ENCODE measurements around the gene SCAND1.
A peak's percentile ranks its signal among the peaks of the same experiment; 100 is the strongest.
"Not testable (repeated sequence)": the region's sequence is repeated elsewhere in the genome, so short reads cannot be mapped to it uniquely, and the experiment has no call there.

Gene SCAND1

DNA sequence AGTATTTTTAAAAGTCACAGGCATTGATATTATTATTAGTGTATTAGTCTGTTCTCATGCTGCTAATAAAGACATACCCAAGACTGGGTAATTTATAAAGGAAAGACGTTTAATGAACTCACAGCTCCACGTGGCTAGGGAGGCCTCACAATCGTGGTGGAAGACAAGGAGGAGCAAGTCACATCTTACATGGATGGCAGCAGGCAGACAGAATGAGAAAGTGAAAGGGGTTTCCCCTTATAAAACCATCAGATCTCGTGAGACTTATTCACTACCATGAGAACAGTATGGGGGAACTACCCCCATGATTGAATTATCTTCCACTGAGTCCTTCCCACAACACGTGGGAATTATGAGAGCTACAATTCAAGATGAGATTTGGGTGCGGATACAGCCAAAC, 5.0 kb upstream of the SCAND1 start:
- not testable (repeated sequence) for DNase-seq (ENCODE audit: low read depth)

DNA sequence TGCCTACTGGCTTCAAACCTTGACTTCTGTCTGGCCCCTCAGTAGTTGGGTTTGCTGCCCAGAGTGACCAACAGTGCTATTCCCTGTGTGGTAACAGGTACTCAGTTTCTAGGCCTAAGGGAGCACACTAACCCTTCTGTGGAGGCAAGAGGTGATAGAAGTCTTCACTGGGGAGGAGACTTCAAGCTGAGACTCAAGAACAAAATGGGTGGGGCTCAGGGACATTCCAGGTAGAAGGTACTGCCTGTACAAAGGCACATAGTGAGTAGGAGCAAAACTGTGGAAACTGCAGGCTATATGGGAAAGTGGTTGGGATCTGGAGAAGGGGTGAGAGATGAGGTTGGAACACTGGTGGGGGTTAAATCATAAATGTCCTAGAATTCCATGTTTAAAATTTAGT, 2.3 kb upstream of the SCAND1 start:
- DNase-seq (ENCODE audit: low read depth): no peak

DNA sequence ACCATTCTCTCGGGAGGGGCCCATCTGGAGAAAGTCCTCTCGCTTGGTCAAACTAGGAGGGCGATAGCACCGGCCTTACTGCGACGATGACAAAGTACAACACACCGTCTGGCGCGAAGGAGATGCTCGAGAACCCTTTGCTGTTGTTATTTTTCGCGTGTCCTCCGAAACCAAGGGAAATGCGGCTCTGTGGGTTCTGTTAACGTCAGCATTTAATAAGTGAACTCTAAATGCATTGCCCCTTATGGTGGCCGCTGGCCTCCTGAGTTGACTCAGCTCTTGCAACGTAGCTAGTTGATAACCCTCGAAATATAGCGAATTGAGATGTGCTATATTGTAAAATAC, 577 bp upstream of the SCAND1 start:
- DNase-seq (ENCODE audit: low read depth): no peak

DNA sequence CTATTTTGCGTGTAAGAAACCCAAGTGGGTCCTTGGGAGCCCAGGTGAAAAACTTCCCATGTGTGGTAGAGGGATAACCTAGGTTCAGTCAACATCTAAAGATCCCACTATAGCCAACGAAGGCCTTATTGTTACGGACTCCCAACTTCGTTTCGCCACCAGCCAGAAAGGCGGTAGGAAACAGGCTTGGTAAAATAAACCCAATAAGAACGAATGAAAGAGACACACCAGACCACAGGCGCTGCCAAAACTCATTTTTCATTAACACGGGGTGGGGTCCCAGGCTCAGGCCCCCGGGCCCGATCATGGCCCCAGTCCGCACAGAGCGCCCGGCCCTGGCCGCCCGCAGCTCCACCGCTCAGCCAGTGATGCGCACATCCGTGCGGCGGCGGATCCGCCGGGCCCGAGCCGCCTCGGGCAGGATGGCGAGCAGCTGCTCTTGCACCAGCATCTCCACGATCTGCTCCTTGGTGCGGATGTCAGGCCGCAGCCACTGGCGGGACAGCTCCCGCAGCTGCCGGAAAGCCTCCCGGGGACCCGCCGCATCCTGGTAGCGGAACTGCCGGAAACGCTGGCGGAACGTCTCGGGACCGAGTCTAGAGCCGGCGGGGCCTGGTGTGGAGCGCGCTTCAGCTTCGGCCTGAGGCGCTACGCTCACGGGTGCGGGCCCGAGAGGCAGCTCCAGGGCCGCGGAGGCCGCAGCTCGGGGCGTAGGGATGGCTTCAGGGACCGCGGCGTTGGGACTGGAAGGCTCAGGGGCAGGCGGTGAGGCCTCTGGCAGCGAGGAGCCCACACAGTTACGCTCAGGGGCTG, 709 bp downstream of the SCAND1 start:
- DNase-seq (ENCODE audit: low read depth): peak; percentile 61

DNA sequence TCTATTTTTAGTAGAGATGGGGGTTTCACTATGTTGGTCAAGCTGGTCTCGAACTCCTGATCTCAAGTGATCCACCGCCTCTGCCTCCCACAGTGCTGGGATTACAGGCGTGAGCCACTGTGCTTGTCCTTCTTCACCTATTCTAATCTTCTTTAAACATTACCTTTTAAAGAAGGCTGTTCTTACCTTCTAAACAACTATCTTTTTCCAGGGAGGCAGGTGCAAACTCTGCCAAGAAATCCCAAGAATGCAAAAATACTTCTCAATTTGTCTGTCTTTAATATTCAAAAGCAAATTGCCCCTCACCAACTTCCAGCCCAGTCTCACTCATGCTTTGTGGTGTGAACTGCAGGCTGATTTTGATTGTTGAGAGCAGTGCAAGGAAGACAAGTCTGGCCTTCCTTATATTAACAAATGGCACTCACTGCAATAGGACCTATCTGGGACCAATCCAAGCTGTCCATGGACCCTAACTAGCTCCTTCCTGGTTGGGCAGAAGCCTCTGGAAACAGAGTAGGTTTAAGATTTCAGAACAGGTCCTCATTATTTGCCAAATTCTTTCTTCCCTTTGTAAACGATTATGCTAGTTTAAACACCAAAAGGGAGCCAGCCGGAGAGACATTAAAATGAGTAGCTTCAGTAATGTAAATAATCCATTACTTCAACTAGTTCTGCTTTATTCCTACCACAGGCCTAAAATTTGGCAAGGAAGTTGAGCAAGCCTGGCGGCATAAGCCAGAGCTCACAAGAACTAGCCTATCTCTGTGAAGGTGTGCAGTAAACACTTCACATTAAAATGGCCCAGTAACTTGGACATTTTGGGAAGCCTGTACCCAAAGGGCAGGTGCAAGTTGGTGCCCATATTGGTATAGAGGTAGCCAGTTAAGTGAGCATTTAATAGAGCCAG, 1.6 kb downstream of the SCAND1 start:
- no peak for DNase-seq (ENCODE audit: low read depth)

DNA sequence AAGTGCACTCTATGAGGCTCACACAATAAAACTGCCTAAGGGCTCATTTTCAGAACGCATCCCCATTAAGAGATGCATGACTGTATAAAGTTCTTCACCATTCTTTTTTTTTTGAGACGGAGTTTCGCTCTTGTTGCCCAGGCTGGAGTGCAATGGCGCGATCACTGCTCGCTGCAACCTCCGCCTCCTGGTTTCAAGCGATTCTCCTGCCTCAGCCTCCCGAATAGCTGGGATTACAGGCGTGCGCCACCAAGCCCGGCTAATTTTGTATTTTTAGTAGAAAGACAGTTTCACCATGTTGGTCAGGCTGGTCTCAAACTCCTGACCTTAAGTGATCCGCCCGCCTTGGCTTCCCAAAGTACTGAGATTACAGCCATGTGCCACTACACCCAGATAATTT, 2.2 kb downstream of the SCAND1 start:
- DNase-seq (ENCODE audit: low read depth): not testable (repeated sequence)

DNA sequence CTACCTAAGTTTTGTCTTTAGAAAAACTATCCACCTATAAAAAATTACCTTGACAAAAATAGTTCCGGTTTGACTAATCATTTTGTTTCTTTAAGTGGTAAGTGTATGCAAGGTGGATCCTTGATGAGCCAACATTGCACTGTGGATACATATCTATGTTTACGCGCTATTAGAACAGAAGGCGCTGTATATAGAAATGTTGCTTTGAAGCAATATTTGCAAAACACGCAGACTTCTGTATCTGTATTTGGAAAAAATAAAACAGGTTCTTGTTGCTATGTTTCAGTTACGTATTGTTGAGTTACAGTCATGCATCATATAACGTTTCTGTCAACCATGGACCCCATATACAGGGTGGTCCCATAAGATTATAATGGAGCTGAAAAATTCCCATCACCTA, 4.2 kb downstream of the SCAND1 start:
- no peak for DNase-seq (ENCODE audit: low read depth)

DNA sequence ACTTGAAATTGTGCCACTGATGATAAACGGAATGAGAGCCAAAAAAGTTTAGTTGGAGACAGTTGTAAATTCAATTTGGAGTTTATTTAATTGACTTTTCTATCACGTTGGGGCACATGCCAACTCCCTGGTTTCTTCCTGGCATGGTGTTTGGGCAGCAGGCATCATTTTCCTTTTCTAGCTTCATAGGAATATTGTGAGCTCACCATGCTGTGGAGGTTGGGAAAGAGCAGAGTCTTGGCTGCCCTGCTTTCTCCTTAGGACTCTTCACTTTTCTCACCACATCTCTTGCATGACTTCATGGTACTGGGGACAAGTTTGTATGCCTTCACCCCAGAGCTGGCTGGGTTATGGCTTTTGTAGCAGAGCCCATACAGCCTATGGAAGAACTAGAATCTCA, 6.4 kb downstream of the SCAND1 start:
- no peak for DNase-seq (ENCODE audit: low read depth)

DNA sequence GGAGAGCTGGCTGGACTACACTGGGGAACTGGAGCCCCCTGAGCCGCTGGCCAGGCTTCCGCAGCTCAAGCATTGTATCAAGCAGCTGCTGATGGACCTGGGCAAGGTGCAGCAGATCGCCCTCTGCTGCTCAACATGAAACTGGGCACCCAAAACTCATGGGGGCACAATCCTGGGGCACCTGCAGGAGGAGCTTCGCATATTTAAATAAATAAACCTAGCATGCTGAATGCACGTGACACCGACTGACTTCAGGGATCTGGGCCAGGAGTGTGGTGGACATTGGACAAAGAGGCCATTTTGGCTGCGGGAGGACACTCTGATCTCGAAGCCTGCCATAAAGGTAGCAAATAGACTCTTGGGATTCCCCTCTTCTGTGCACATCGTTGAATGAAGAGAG, 6.8 kb downstream of the SCAND1 start:
- DNase-seq (ENCODE audit: low read depth): no peak

DNA sequence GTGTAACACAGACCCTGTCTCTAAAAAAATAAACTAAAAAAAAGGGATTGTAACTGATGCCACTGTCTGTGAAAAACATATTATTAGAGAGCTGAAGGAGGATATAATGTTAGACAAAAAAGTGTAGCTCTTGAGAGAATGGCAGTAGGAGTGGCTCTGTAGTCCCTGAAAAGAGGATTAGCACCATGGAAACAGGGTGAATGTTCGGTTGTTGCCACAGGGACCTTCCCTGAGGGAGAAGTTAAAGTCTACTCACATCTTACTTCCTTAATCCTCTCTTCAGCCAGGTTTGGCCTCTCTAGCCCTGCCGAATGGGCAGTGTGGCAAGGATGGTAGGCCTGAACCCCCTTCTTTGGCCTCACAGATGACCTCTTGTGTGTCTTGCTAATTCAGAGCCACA, 12.1 kb downstream of the SCAND1 start:
- DNase-seq (ENCODE audit: low read depth): no peak

DNA sequence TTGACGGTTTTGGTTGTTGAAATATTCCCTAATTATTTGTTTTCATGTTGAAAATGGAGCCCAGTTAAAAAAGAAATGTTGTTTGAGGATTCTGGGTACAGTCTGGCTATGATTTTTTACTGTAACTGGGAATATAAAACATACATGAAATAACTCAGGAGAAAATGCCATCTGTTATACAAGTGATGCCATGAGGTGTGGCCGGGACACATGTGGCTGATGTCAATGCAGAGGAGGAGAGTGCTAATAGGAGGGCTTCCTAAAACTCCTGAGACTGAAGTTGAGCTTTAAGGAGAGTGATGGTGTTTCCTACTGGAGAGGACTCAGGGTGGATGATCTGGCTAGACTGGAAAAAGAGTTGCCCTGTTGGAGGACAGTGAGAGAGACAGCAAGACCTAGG, 12.7 kb downstream of the SCAND1 start:
- DNase-seq (ENCODE audit: low read depth): no peak

DNA sequence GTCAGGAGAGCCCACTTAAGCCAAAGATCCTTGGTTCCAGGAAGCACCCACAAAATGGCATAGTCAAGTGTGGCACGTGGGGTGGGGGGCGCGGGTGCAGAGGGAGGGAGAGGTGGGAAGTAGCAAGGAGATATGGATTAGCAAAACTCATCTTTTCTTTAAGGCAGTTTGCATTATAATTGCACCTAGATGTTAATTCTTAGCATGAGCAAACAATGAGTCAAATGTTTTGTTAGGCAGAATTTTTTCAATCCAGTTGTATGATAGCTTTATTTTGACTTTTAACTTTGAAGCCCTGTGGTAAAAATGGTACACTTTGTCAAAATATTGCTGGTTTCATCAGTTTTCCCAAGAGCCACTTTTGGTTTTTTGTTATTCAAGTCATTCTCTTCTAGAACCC, 15.0 kb downstream of the SCAND1 start:
- no peak for DNase-seq (ENCODE audit: low read depth)

DNA sequence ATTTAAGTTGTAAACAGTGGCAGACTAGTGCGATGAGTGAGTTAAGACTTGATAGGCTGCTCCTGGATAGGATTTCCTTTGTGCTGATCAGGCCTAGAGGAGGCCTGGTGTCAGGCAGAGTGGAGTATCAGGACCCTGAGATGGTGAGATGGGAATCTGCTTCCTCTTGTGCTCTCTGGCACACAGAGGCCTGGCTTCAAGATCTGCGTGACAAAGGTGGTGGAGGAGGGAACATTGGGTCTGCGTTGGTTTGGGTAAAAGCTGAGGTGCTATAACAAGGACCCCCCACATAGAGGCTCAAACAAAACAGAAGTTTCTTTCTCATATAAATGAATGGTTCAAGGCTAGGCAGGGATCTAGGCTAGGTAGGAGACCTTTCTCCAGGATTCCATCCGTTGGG, 20.3 kb downstream of the SCAND1 start:
- DNase-seq (ENCODE audit: low read depth): no peak

DNA sequence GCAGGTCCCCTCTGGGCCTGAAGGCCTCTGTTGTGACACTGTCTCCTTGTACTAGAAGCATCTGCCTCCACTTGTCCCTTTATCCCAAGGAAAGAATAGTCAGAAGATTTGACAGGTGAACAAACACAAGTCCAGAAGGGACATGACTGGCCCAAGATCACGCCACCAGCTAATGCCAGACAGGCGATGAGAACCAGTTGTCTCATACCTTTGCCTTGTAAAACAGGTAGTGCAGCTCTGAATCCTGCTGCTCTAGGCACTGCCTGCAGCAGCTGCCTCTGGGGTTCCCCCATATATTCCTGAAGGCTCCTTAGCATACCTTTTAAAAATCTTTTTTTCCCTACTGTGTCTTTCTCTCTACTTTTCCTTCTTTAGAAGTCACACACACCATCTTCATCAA, 25.0 kb downstream of the SCAND1 start:
- no peak for DNase-seq (ENCODE audit: low read depth)

DNA sequence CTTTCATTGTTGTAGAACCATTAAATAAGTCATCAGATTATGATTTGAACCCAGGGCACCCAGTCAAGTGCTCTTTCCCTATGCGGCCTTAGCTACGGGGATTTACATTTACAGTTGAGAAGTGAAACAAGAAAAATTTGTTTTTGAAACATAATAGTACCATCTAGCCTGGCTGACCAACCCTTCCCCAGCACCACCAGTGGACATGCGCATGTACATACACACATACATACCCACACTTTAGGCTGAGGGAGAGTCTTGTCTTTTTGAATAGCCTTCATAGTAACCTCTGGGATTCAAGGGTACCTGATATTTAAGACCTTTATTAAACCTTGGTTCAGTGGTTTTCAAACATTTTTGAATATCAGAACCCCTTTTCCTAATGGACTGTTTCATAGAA, 33.8 kb downstream of the SCAND1 start:
- no peak for DNase-seq (ENCODE audit: low read depth)

DNA sequence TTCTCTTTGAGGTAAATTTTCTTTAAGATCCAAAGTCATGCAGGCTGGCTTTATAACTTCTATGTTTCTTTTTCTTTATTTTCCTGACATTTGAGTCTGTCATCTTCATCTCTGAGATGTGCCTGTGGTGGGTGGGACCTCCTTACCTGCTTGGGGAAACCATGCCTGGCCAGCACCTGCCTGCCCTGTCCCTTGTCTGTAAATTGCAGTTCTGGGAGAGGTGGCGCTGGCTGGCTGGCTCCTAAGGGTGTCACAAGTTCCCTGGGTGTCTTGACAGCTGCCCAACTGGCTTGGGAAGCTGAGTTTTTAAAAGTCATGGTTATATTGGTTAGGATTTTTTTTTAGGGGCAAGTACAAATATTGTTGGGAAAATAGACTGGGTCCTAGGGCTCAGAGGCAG, 36.3 kb downstream of the SCAND1 start:
- DNase-seq (ENCODE audit: low read depth): no peak

DNA sequence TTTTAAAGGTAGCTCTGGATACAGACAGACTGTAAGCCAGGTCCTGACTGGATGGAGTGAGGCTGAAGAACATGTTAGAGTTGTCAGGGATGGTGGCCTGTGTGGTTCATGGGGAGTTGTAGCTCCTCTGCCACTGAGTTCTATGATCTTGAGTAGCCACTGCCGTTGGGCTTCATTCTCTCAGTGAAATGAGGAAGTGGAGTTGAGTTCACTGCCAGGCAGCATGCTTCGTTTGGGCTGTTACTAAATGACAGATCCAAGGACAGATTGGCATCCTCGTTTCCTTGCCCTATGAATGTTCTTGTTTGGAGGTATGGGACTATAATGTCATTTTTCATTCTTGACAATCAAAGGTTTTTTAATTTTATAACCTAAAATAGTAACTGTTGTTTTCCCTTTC, 37.2 kb downstream of the SCAND1 start:
- DNase-seq (ENCODE audit: low read depth): no peak

DNA sequence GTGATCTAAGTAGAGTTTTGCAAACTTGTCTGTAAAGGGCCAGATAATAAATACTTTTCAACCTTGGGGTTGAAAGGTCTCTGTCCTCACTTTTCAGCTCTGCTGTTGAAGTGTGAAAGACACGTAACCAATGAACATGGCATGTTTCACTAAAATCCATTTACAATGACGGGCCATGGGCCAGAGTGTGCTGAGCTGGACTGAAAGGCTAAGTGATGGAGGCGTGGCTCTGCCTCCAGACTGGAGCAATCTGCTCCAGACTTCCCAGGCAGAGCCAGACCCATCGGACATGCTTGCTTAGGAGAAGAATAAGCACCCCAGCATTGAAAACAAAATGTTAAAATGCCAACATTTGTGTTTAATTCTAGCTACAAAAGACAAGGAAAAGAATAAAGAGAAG, 41.4 kb downstream of the SCAND1 start:
- no peak for DNase-seq (ENCODE audit: low read depth)

DNA sequence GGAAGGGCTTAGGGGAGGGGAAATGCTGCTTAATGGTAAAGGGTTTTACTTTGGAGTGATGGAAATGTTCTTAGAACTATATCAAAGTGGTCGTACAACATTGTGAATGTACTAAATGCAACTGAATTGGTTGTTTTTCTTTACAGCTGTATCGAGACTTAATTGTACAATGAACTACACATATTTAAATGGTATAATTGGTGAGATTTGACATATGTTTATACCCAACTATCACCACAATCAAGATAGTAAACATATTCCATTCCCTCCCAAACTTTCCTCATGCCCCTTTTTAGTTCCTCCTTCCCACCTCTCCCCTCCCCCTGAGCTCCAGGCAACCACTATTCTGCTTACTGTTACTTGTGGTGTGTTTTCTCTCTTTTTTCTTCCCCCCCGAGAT, 44.0 kb downstream of the SCAND1 start:
- no peak for DNase-seq (ENCODE audit: low read depth)

DNA sequence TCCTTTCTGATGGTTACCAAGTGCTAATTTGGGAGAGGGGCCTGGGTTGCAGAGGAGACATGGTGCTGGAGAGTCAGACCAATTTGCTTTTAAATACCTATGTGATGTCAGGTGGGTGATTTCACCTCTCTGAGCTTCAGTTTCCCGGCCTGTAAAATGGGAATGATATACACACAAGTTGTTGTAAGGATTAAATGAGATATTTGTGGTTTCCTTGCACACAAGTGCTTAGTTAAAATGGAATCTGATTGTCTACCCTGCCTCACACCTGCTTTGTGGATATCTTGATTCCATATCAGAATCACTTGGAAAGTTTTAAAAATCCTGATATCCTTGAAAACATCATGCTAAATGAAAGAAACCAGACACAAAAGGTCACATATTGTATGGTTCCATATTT, 44.5 kb downstream of the SCAND1 start:
- no peak for DNase-seq (ENCODE audit: low read depth)

DNA sequence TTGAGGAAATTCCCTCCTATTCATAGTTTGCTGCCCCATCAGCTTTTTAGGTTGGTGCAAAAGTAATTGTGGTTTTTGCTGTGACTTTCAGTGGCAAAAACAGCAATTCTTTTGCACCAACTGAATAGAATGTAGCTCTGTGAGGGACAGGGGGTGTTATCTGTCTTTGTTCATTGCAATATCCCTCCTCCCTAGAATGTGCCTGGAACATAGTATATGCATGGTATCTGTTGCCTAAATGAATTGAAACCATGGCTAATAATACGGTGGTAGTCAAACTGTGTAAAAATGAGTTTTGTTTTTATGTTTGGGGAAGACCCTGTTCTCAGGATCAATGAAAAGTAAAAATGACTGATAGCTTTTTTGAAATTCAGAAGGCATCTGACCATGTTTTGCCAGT, 45.1 kb downstream of the SCAND1 start:
- no peak for DNase-seq (ENCODE audit: low read depth)

DNA sequence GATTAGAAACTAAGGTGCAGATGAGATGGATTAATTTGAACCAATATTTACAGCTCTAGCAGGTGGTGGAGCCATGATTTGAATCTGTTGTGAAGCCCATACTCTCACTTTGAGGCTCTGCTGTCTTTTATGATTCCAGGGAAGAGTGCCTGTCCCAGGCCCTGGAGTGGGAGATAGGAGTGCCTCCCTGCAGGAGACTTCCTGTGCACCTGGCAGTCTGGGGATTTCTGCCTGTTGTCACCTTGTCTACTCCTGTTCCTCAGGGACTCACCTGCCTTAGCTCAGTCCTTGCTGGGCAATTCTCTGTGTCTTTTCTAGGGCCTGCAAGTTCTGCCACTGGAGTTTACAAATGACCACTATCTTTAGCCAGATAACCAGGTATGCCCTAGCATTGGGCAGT, 46.3 kb downstream of the SCAND1 start:
- no peak for DNase-seq (ENCODE audit: low read depth)

DNA sequence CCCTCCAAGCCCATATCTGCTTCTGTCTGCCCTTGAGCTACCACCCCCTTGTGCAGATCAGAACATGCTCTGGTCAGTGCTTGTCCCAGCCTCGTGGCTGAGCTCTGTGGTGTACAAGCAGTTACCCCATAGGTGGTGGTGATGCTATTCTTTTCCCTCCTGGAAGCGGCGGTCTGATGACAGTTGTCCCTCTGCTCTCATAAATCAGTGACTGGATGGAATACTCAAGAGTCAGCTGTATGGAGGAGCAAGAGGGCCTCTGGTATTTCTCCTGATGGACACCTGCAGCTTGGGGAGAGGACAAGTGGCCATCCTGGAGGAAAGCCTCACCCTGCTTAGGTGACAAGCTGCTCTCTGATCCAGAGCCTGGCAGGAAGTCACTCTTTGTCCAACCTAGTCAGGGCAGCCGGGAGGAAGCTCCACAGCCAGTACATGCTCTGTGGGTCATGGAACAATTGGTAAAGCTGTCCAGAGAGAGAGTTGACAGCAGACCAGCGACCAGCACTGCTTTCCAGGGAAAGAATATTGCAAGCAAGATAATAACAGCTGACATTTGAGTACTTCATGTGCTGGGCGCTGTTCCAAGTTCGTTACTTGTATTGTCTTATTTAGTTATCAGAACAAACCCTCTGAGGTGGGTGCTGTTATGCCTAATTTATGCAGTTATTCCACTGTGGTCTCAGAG, 47.1 kb downstream of the SCAND1 start:
- DNase-seq (ENCODE audit: low read depth): no peak
